Urothelium cell line (cell line): ENCODE data around the gene IGF2R.
"Not testable (repeated sequence)": the region's sequence is repeated elsewhere in the genome, so short reads cannot be mapped to it uniquely, and the experiment has no call there.

Experiments used
- DNase-seq: peaks from one replicate; pipeline ENCODE4 v3.0.0; 2011; ENCODE audit warnings: low spot score, mixed read lengths
- FAIRE-seq: peaks from 2 replicates; lab custom pipeline; 2011; peaks lifted over from hg19 to GRCh38; lab: Jason Lieb, UNC

The IGF2R gene

GRCh38 chr6:159952289-159953005 lies 16.4 kb upstream of the IGF2R start:
- DNase-seq (no peak), FAIRE-seq (no peak)

GRCh38 chr6:159953091-159953601 lies 15.7 kb upstream of the IGF2R start:
- no peak for FAIRE-seq
- DNase-seq: no peak

DNA sequence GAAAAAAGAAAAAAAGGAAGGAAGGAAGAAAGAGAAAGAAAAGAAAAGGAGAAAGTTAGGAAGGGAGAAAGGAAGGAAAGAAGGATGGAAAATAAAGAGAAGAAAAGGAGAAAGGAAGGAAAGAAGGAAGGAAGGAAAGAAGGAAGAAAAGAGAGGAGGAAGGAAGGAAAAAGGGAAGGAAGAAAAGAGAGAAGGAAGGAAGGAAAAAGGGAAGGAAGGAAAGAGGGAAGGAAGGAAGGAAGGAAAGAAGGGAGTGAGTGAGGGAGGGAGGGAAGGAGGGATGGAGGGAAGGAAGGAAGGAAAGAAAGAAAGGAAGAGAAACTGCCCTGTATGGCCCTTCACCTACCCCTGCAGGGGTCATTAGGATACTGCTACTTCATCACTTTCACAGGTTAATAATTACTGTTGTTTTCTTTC lies 12.9 kb upstream of the IGF2R start:
- no peak for DNase-seq
- no peak for FAIRE-seq

GRCh38 chr6:159957071-159957673 lies 11.7 kb upstream of the IGF2R start:
- DNase-seq: no peak
- FAIRE-seq: no peak

GRCh38 chr6:159959165-159959975 lies 9.5 kb upstream of the IGF2R start:
- FAIRE-seq (no peak), DNase-seq (no peak)

DNA sequence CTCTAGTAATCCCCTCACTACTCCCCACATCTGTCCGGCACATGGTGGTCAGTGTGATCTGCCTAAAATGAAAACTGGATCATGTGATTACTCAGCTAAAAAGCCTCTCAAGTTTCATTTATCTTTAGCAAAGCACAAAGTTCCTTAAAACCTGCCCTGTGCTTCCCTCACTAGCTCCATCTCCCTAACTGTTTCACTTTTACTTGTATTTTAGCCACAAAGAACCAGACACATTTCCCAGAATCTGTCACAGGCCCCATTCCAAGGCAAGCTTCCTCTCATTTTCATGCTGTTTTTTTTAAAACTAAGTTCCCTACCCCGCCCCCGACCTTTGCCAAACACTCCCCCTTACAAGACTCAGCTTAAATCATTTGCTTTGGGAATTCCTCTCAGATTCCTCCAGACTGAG lies 8.9 kb upstream of the IGF2R start:
- DNase-seq (no peak), FAIRE-seq (no peak)

DNA sequence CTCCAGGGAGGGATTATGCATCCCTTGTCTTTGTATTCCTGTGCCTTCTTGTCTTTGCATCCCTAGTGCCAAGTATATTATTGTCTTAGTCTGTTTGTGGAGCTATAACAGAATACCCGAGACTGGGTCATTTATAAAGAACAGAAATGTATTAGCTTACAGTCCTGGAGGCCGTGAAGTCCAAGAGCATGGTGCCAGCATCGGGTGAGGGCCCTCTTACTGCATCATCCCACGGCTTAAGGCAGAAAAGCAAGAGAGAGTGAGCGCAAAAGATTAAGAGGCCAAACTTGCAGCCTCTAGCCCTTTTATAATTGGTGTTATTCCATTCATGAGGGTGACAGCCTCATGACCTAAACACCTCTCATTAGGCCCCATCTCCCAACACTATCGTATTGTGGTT lies 8.4 kb upstream of the IGF2R start:
- DNase-seq: no peak
- FAIRE-seq: no peak

- no peak for FAIRE-seq
- peak; percentile 20 for DNase-seq
Measured at GRCh38 chr6:159961528-159961927, 7.4 kb upstream of the IGF2R start.

- no peak for DNase-seq
Measured at GRCh38 chr6:159963111-159963510, 5.8 kb upstream of the IGF2R start.

DNA sequence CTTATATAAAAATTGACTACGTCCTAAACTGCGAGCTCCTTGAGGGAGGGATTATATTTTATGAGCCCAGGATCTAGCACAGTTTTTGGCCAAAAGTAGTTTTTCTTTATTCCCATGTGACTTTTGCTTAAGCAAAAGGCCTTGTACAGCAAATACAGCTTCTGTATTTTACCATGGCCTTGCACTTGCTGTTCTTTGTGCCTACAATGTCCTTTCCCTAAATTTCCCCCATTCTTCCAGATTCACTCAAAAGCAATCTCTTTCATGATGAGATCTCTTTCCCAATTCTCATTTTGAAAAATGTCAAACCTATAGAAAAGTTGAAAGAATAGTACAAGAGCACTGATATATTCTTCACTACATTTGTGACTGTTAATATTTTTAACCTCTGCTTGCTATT lies 4.8 kb upstream of the IGF2R start:
- no peak for DNase-seq
- no peak for FAIRE-seq

More at GRCh38 chr6:159963111-159963510, 5.8 kb upstream of the IGF2R start:
- no peak for FAIRE-seq

GRCh38 chr6:159966339-159966738 lies 2.5 kb upstream of the IGF2R start:
- FAIRE-seq: no peak
- DNase-seq: no peak

DNA sequence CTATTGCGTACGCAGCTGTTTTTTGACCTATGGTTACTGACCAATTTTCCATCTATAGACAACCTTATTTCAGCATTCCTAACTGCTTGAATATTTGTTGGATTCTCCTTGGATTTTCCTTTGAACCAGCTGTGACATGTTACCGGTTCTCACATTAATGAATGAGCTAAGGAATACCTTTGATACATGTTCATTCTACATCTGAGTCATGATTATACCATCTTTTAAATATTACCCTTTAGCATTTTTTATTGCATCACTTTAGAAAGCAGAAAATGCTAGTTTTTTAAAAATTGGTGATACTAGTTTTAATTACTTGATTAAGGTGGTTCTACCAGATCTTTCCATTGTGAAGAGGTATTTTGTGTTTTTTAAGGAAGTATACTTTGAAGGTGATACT lies 1.9 kb upstream of the IGF2R start:
- DNase-seq (no peak), FAIRE-seq (no peak)

- not testable (repeated sequence) for DNase-seq, FAIRE-seq
Measured at GRCh38 chr6:159967621-159968020, 1.3 kb upstream of the IGF2R start.

GRCh38 chr6:159969204-159969912 lies 476 bp downstream of the IGF2R start:
- DNase-seq (peak; percentile 31), FAIRE-seq (no peak)

DNA sequence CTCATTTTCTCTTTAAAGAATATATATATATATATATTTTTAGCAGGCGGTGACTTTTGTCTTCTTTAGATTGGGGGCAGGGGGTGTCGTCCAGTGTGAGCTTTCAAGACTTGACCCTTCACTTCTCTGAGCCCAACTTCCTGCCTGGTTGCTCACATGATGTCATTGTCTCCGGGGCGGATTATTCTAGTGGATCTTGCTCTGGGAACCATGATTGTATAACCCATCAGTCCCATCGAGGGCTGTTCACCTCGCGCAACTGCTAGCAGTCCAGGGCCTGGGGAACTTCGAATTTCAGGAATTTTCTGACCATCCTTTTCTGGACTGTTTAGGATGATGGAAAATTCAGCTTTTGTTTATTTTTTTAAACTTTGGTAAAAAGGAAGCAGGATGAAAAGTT lies 1.0 kb downstream of the IGF2R start:
- DNase-seq: peak; percentile 73
- FAIRE-seq: no peak

GRCh38 chr6:159970659-159971063 lies 1.8 kb downstream of the IGF2R start:
- DNase-seq (no peak), FAIRE-seq (no peak)

DNA sequence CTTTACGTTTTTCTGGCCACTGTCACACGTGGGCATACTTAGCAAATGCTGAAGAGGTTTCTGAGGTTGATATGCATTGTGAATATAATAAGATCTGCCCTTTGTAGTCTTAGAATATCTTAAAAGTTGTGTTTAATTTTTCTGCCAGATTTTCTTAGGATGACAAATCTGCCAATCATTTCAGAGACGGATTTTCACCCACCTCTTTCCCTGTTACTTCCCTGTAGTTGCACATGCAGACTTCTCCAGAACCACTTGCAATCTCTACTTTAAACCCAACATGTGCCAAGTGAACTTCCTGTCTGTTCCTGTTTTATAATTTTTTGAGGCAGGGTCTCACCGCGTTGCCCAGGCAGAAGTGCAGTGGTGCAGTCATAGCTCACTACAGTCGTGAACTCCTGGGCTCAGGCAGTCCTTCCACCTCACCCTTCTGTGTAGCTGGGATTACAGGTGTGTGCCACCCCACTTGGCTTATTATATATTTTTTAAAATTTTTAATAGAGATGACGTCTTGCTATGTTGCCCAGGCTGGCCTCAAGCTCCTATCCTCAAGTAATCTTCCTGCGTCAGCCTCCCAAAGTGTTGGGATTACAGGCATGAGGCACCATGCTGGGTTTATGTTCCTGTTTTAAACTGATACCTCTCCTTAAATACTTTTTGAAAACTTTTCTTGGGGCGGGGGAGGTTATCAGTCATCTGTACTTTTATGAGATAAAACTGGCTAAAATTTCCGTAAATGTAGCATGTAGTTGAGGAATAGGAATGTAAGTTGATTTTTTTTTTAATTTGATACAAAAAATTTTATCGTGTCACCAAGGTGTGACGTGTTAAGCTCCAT lies 2.7 kb downstream of the IGF2R start:
- DNase-seq: no peak
- no peak for FAIRE-seq

DNA sequence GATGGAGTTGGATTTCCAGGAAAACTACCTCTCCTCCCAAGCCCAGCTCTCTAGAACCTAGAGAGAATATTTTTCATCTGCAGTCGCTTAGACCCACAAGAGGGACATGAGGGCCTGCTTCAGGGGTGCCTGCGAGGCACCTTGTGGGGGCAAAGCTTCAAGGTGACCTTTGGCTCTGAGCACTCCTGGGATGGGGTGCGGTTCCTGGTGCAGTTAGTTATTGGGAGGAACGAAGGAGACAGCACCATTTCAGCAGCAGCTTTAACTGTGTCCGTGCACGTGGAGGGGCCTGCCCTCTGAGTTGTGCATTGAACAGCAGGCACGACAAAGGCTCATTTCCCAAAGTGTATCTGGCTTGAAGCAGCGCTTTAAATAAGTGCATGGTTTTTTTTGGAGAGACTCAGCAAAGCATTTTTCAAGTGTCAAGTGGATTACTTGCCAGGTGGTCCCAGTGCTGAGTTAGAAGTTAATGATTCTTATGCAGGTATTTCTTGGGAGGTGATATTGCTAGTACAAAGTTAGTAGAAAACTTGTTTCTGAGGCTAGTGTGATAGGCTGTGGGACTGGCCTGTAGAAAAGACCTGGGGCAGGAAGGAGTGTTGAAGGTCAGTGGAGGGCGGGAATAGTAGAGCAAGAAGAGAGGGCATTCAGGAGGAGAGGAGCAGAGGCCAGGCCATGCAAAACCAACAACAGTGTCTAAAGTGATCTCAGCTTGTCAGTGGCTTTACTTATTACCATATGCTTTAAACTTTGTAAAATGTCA lies 3.8 kb downstream of the IGF2R start:
- no peak for DNase-seq
- no peak for FAIRE-seq

- FAIRE-seq (no peak), DNase-seq (no peak)
Measured at GRCh38 chr6:159973406-159973805, 4.5 kb downstream of the IGF2R start.
